Measurements from ENCODE around the gene ARGLU1. TPM values are rescaled to one million over a fixed set of nuclear protein-coding genes. Genes with fewer than 3 reads are reported as not detected.

ARGLU1 gene
- total and polyA plus RNA-seq, 11 donors: 14.2 to 54.0 (median 28.1) TPM

- peaks cover 0 to 35% (median 13%) of the 10 kb centered on the region in 12 donors for H3K4me1 ChIP-seq
- peak overlapping the region; percentile 17 to 83 (median 74) for H3K4me3 ChIP-seq
- H3K36me3 ChIP-seq: no peaks in the 10 kb centered on the region
- peaks cover 0 to 37% (median 0%) of the 10 kb centered on the region in 9 donors for H3K27me3 ChIP-seq
- WGBS, 4 donors: 31 to 51% (median 44%) methylated on average over 16 to 18 of the region's 18 CpGs
- ATAC-seq: no peak
- DNase-seq: no peak
- no peak for TF ChIP-seq POLR2A (IDR thresholded peaks at IDR 0.05)
- TF ChIP-seq, protein P1, sequence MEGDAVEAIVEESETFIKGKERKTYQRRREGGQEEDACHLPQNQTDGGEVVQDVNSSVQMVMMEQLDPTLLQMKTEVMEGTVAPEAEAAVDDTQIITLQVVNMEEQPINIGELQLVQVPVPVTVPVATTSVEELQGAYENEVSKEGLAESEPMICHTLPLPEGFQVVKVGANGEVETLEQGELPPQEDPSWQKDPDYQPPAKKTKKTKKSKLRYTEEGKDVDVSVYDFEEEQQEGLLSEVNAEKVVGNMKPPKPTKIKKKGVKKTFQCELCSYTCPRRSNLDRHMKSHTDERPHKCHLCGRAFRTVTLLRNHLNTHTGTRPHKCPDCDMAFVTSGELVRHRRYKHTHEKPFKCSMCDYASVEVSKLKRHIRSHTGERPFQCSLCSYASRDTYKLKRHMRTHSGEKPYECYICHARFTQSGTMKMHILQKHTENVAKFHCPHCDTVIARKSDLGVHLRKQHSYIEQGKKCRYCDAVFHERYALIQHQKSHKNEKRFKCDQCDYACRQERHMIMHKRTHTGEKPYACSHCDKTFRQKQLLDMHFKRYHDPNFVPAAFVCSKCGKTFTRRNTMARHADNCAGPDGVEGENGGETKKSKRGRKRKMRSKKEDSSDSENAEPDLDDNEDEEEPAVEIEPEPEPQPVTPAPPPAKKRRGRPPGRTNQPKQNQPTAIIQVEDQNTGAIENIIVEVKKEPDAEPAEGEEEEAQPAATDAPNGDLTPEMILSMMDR (IDR thresholded peaks at IDR 0.05): no peak
- intact Hi-C loops (cut with DNase I): loop anchor here (2.0 to 10.0 kb wide), 14 partner anchors 36 to 1960 kb away; no protein-coding TSS in a partner anchor
- no peaks in the 10 kb centered on the region for H3K9me3 ChIP-seq
- H3K27ac ChIP-seq: peak overlapping the region in 7 of 12 donors; percentile 6 to 88 (median 83)
Measured at GRCh38 chr13:106532111-106532929, 35.6 kb downstream of the ARGLU1 start.

GRCh38 chr13:106530980-106531481, 36.9 kb downstream of the ARGLU1 start:
- intact Hi-C loops (cut with DNase I): loop anchor here (5.0 to 10.0 kb wide), 12 partner anchors 174 to 1959 kb away; no protein-coding TSS in a partner anchor
- DNase-seq (no peak), ATAC-seq (no peak)
- Histone ChIP-seq H3K27me3 (peaks cover 0 to 37% (median 0%) of the 10 kb centered on the region in 9 donors), H3K27ac (peak overlapping the region in 6 of 12 donors; percentile 21 to 49 (median 32)), H3K4me1 (peaks cover 0 to 26% (median 5%) of the 10 kb centered on the region in 12 donors), H3K36me3 (no peaks in the 10 kb centered on the region), H3K9me3 (no peaks in the 10 kb centered on the region), H3K4me3 (peak overlapping the region in 11 of 12 donors; percentile 7 to 83 (median 74))
- WGBS, 4 donors: 70 to 80% (median 78%) methylated on average over 8 of the region's 8 CpGs
- TF ChIP-seq POLR2A (IDR thresholded peaks at IDR 0.05): no peak
- TF ChIP-seq, protein P1 (IDR thresholded peaks at IDR 0.05): no peak

GRCh38 chr13:106530171-106530851, 37.6 kb downstream of the ARGLU1 start:
- peak overlapping the region in 6 of 12 donors; percentile 23 to 49 (median 41) for H3K27ac ChIP-seq
- no peaks in the 10 kb centered on the region for H3K9me3 ChIP-seq
- intact Hi-C loops (cut with DNase I): loop anchor here (5.0 to 10.0 kb wide), 12 partner anchors 174 to 1958 kb away; no protein-coding TSS in a partner anchor
- H3K4me3 ChIP-seq: peak overlapping the region in 10 of 12 donors; percentile 7 to 83 (median 75)
- no peaks in the 10 kb centered on the region for H3K36me3 ChIP-seq
- H3K27me3 ChIP-seq: peaks cover 0 to 35% (median 0%) of the 10 kb centered on the region in 9 donors
- peaks cover 0 to 23% (median 3%) of the 10 kb centered on the region in 12 donors for H3K4me1 ChIP-seq
- DNase-seq (peak in 1 of 5 donors; percentile 29), ATAC-seq (peak in 1 of 4 donors; percentile 57)
- 64 to 79% (median 72%) methylated on average over 11 of the region's 11 CpGs for WGBS, 4 donors
- TF ChIP-seq POLR2A (IDR thresholded peaks at IDR 0.05): no peak
- TF ChIP-seq, protein P1 (IDR thresholded peaks at IDR 0.05): no peak
